WTC11 (cell line): ENCODE data around the gene ANKRD1. TPM values are rescaled to one million over a fixed set of nuclear protein-coding genes. Genes with fewer than 3 reads are reported as not detected.

Experiments
- ATAC-seq: fragments of 200-7000 bp; cut with Tn5 transposase; 2 replicates; pipeline ENCODE4 v1.10.0; 2021; ENCODE audit warnings: mild to moderate bottlenecking, moderate library complexity
- CTCF ChIA-PET: fragments of 300-600 bp; sonication (Branson Sonifier 250); formaldehyde crosslinking; loops from one replicate; lab custom pipeline; 2021; ENCODE audit warnings: antibody characterized with exemption; lab: Charles Lee
- POLR2A ChIA-PET: fragments of 350-600 bp; sonication (Branson Sonifier 250); formaldehyde crosslinking; loops from one replicate; lab custom pipeline; 2021; ENCODE audit warnings: antibody characterized with exemption; lab: Charles Lee
- DNase-seq: peaks from one replicate; pipeline ENCODE4 v3.0.0; 2021; ENCODE audit warnings: low spot score
- H3K27ac Mint-ChIP-seq: 2 replicates; pipeline ENCODE4 v1.8.0; 2021; ENCODE audit warnings: mixed read lengths
- H3K27me3 Mint-ChIP-seq: 2 replicates; pipeline ENCODE4 v1.8.0; 2021; ENCODE audit warnings: low read depth, mild to moderate bottlenecking, moderate library complexity, mixed read lengths
- H3K36me3 Mint-ChIP-seq: 2 replicates; pipeline ENCODE4 v1.8.0; 2021; ENCODE audit warnings: mixed read lengths
- H3K4me1 Mint-ChIP-seq: 2 replicates; pipeline ENCODE4 v1.8.0; 2022; ENCODE audit warnings: mixed read lengths
- H3K4me3 Mint-ChIP-seq: 2 replicates; pipeline ENCODE4 v1.8.0; 2021; ENCODE audit warnings: mild to moderate bottlenecking, moderate library complexity, mixed read lengths
- H3K9me3 Mint-ChIP-seq: 2 replicates; pipeline ENCODE4 v1.8.0; 2021; ENCODE audit warnings: mixed read lengths
- FOXP4 ChIP-seq: sonication (generic); formaldehyde crosslinking; IDR thresholded peaks from 2 replicates; pipeline ENCODE4 v1.8.0; 2022; ENCODE audit warnings: mild to moderate bottlenecking, missing genetic modification reagents
- KAT7 ChIP-seq: sonication (generic); formaldehyde crosslinking; IDR thresholded peaks from 2 replicates; pipeline ENCODE4 v1.8.1; 2023; ENCODE audit warnings: missing genetic modification reagents, mild to moderate bottlenecking, borderline replicate concordance
- MXD4 ChIP-seq: fragments of 250-450 bp; sonication (Bioruptor Pico); IDR thresholded peaks from 2 replicates; pipeline ENCODE4 v1.8.0; 2021; ENCODE audit warnings: mild to moderate bottlenecking, moderate library complexity, borderline replicate concordance
- PRDM15 ChIP-seq: sonication (generic); formaldehyde crosslinking; IDR thresholded peaks from 2 replicates; pipeline ENCODE4 v1.8.0; 2022; ENCODE audit warnings: missing genetic modification reagents
- SOX15 ChIP-seq: fragments of 250-450 bp; sonication (Bioruptor Pico); IDR thresholded peaks from 2 replicates; pipeline ENCODE4 v1.9.0; 2021; ENCODE audit warnings: mild to moderate bottlenecking
- STAT6 ChIP-seq: sonication (generic); formaldehyde crosslinking; conservative IDR thresholded peaks from 2 replicates; pipeline ENCODE4 v1.8.1; 2023; ENCODE audit warnings: mild to moderate bottlenecking, low read depth, missing genetic modification reagents, moderate library complexity
- ZMAT4 ChIP-seq: fragments of 250-450 bp; sonication (Bioruptor Pico); IDR thresholded peaks from 2 replicates; pipeline ENCODE4 v1.9.0; 2021; ENCODE audit warnings: mild to moderate bottlenecking
- ZNF121 ChIP-seq: sonication (generic); formaldehyde crosslinking; IDR thresholded peaks from 2 replicates; pipeline ENCODE4 v1.8.0; 2023; ENCODE audit warnings: missing genetic modification reagents
- ZNF219 ChIP-seq: sonication (generic); formaldehyde crosslinking; IDR thresholded peaks from 2 replicates; pipeline ENCODE4 v1.8.0; 2023; ENCODE audit warnings: missing genetic modification reagents, mild to moderate bottlenecking, borderline replicate concordance
- ZNF263 ChIP-seq: sonication (generic); formaldehyde crosslinking; IDR thresholded peaks from 2 replicates; pipeline ENCODE4 v1.8.1; 2022; ENCODE audit warnings: low read depth, mild to moderate bottlenecking, moderate library complexity, missing genetic modification reagents
- ZNF423 ChIP-seq: fragments of 250-450 bp; sonication (Bioruptor Pico); IDR thresholded peaks from 2 replicates; pipeline ENCODE4 v2.1.2; 2022; ENCODE audit warnings: mild to moderate bottlenecking, moderate library complexity
- ZNF532 ChIP-seq: fragments of 250-450 bp; sonication (Bioruptor Pico); IDR thresholded peaks from 2 replicates; pipeline ENCODE4 v1.9.0; 2021; ENCODE audit warnings: mild to moderate bottlenecking, borderline replicate concordance
- total RNA-seq: library from RNA; stranded (reverse); gene quantifications from 3 replicates; pipeline ENCODE4 v1.2.3, GENCODE V29; 2021
- TF ChIP-seq, protein P1 (sequence below): sonication (generic); formaldehyde crosslinking; IDR thresholded peaks from 2 replicates; pipeline ENCODE4 v1.8.1; 2023; ENCODE audit warnings: mild to moderate bottlenecking, missing genetic modification reagents, borderline replicate concordance
- TF ChIP-seq, protein P2 (sequence below): fragments of 250-450 bp; sonication (Bioruptor Pico); IDR thresholded peaks from 2 replicates; pipeline ENCODE4 v1.9.0; 2021; ENCODE audit warnings: moderate library complexity, mild to moderate bottlenecking, inconsistent platforms, borderline replicate concordance
- TF ChIP-seq, protein P3 (sequence below): sonication (generic); formaldehyde crosslinking; conservative IDR thresholded peaks from 2 replicates; pipeline ENCODE4 v1.8.1; 2022; ENCODE audit warnings: mild to moderate bottlenecking, missing genetic modification reagents
- TF ChIP-seq, protein P4 (sequence below): fragments of 250-450 bp; sonication (Bioruptor Pico); conservative IDR thresholded peaks from 2 replicates; pipeline ENCODE4 v1.9.0; 2021; ENCODE audit warnings: mild to moderate bottlenecking

ANKRD1 gene
- total RNA-seq, 1 experiment from 2014 or later = not detected

DNA sequence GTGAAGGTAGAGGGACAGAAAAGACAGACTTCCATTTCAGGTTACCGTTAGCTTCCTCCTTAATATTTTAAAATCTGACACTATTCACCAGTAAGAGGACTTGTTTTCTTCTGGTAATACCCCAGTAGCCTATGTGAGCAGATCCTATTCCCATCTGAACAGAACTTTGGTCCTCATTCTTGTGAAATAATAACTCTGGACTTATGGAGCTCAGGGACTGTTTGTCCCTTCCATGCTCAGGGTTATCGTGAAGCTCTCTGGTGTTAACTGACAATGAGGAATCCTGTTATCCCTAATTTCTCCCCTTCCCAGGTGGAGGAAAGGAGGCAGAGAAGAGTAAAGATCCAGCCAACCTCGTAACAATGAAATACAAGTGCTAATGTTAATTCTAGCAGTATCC lies 47.0 kb upstream of the ANKRD1 start:
- TF ChIP-seq MXD4 (CRISPR knock-in tag) (no peak), FOXP4 (no peak), ZNF219 (CRISPR knock-in tag) (no peak), ZMAT4 (CRISPR knock-in tag) (no peak), PRDM15 (CRISPR knock-in tag) (no peak), ZNF532 (CRISPR knock-in tag) (no peak), KAT7 (CRISPR knock-in tag) (no peak), ZNF423 (CRISPR knock-in tag) (no peak), ZNF121 (CRISPR knock-in tag) (no peak), SOX15 (CRISPR knock-in tag) (no peak), STAT6 (CRISPR knock-in tag) (no peak), ZNF263 (CRISPR knock-in tag) (no peak)
- TF ChIP-seq, protein P1, sequence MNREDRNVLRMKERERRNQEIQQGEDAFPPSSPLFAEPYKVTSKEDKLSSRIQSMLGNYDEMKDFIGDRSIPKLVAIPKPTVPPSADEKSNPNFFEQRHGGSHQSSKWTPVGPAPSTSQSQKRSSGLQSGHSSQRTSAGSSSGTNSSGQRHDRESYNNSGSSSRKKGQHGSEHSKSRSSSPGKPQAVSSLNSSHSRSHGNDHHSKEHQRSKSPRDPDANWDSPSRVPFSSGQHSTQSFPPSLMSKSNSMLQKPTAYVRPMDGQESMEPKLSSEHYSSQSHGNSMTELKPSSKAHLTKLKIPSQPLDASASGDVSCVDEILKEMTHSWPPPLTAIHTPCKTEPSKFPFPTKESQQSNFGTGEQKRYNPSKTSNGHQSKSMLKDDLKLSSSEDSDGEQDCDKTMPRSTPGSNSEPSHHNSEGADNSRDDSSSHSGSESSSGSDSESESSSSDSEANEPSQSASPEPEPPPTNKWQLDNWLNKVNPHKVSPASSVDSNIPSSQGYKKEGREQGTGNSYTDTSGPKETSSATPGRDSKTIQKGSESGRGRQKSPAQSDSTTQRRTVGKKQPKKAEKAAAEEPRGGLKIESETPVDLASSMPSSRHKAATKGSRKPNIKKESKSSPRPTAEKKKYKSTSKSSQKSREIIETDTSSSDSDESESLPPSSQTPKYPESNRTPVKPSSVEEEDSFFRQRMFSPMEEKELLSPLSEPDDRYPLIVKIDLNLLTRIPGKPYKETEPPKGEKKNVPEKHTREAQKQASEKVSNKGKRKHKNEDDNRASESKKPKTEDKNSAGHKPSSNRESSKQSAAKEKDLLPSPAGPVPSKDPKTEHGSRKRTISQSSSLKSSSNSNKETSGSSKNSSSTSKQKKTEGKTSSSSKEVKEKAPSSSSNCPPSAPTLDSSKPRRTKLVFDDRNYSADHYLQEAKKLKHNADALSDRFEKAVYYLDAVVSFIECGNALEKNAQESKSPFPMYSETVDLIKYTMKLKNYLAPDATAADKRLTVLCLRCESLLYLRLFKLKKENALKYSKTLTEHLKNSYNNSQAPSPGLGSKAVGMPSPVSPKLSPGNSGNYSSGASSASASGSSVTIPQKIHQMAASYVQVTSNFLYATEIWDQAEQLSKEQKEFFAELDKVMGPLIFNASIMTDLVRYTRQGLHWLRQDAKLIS = no peak
- TF ChIP-seq, protein P2, sequence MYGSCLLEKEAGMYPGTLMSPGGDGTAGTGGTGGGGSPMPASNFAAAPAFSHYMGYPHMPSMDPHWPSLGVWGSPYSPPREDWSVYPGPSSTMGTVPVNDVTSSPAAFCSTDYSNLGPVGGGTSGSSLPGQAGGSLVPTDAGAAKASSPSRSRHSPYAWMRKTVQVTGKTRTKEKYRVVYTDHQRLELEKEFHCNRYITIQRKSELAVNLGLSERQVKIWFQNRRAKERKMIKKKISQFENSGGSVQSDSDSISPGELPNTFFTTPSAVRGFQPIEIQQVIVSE (CRISPR knock-in tag) = no peak
- TF ChIP-seq, protein P3, sequence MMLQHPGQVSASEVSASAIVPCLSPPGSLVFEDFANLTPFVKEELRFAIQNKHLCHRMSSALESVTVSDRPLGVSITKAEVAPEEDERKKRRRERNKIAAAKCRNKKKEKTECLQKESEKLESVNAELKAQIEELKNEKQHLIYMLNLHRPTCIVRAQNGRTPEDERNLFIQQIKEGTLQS (CRISPR knock-in tag) = no peak
- TF ChIP-seq, protein P4, sequence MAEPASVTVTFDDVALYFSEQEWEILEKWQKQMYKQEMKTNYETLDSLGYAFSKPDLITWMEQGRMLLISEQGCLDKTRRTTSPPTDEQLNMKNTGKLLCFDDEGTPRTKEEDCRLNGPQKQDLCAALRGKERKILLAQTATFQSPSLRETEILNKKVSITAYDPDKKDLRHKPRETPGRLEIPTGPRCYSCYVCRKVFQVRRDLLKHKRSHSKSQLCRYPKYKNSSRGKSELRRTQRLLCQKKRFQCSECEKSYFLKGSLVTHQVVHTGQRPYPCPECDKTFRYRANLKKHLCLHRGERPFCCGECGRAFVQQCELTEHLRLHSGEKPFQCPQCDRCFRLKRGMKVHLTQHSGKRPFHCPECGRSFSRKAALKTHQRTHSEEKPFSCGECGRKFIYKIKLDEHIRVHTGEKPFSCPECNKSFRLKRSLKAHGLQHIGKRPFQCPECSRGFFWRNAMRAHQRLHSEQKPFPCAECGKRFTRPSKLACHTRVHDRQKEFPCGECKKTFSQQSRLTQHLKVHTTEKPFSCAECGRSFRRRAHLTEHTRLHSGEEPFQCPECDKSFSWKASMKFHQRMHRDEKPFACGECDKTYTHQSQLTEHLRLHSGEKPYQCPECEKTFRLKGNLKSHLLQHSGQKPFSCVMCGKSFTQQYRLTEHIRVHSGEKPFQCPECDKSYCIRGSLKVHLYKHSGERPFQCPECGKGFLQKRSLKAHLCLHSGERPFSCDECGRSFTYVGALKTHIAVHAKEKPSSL (CRISPR knock-in tag) = no peak
- TF ChIP-seq, all 79 proteins: peak for 0
- no peak for DNase-seq
- POLR2A ChIA-PET = no interaction called here
- ATAC-seq = no peak
- Mint-ChIP-seq H3K27me3 (peaks cover 68% of the 10 kb centered on the region), H3K9me3 (no peaks in the 10 kb centered on the region), H3K4me3 (no peak overlapping the region), H3K4me1 (no peaks in the 10 kb centered on the region), H3K27ac (no peak overlapping the region), H3K36me3 (no peaks in the 10 kb centered on the region)
- CTCF ChIA-PET = interaction anchor here (1.5 kb wide), 1 partner anchor 331 kb away, joined by 5 read pairs; no protein-coding TSS in a partner anchor
